ENCODE results near the gene LIN28B. TPM values are rescaled to one million over a fixed set of nuclear protein-coding genes. Genes with fewer than 3 reads are reported as not detected.
"Not testable (repeated sequence)": the region's sequence is repeated elsewhere in the genome, so short reads cannot be mapped to it uniquely, and the experiment has no call there.

The LIN28B gene
- total RNA-seq, 1 donor from 2014 or later = 0.16 TPM

GRCh38 chr6:104955927-104956730, 778 bp upstream of the LIN28B start:
- DNase-seq = no peak

GRCh38 chr6:104957301-104958177, 632 bp downstream of the LIN28B start:
- no peak for DNase-seq

- DNase-seq = no peak
Measured at GRCh38 chr6:104958178-104959025, 1.5 kb downstream of the LIN28B start.

GRCh38 chr6:104959026-104959858, 2.3 kb downstream of the LIN28B start:
- DNase-seq = no peak

- DNase-seq = no peak
Measured at GRCh38 chr6:104969108-104969507, 12.2 kb downstream of the LIN28B start.

- no peak for DNase-seq
Measured at GRCh38 chr6:104969785-104970581, 13.1 kb downstream of the LIN28B start.

GRCh38 chr6:104973404-104973803, 16.5 kb downstream of the LIN28B start:
- no peak for DNase-seq

GRCh38 chr6:104983296-104983695, 26.4 kb downstream of the LIN28B start:
- DNase-seq = no peak

GRCh38 chr6:104983776-104984175, 26.9 kb downstream of the LIN28B start:
- no peak for DNase-seq

GRCh38 chr6:104984831-104985230, 27.9 kb downstream of the LIN28B start:
- no peak for DNase-seq

GRCh38 chr6:104985875-104986274, 29.0 kb downstream of the LIN28B start:
- not testable (repeated sequence) for DNase-seq

GRCh38 chr6:104986625-104987024, 29.7 kb downstream of the LIN28B start:
- no peak for DNase-seq

GRCh38 chr6:104987218-104987617, 30.3 kb downstream of the LIN28B start:
- no peak for DNase-seq

- DNase-seq = no peak
Measured at GRCh38 chr6:104990085-104990484, 33.2 kb downstream of the LIN28B start.

GRCh38 chr6:104991062-104991461, 34.2 kb downstream of the LIN28B start:
- DNase-seq = not testable (repeated sequence)

- not testable (repeated sequence) for DNase-seq
Measured at GRCh38 chr6:104993576-104993975, 36.7 kb downstream of the LIN28B start.

- DNase-seq = no peak
Measured at GRCh38 chr6:104995989-104996617, 39.2 kb downstream of the LIN28B start.

- no peak for DNase-seq
Measured at GRCh38 chr6:105001063-105001462, 44.2 kb downstream of the LIN28B start.

GRCh38 chr6:105001906-105002305, 45.0 kb downstream of the LIN28B start:
- DNase-seq = no peak

GRCh38 chr6:105005451-105005850, 48.5 kb downstream of the LIN28B start:
- DNase-seq = no peak
